ENCODE results near the gene CERS3. TPM values are rescaled to one million over a fixed set of nuclear protein-coding genes. Genes with fewer than 3 reads are reported as not detected.

CERS3 gene
- total and polyA plus RNA-seq, 4 donors: 0.10 to 0.23 (median 0.12) TPM; not detected in 1

DNA sequence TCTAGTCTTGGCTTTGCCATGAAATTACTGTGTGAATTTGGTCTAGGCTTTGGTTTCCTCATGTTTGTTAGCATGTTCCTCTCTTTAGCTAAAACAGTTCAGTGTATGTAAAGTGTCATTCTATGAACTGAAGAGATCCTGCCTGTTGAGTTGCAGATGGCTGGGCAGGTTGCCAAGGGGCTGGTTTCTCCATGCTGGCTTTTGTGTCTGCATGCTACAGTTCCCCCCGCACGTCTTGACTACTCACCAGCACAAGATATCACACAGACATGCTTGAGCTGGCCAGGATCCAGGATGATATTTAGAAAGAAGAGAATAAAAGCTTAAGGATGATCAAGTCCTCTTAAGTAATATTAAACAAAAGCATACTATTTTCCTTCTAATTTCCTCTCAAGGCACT, 90.2 kb downstream of the CERS3 start:
- 13 to 21% methylated on average over 2 of the region's 2 CpGs for WGBS, 2 donors
- no peaks in the 10 kb centered on the region for H3K9me3 ChIP-seq (ENCODE audit: control insufficient read depth in 4 of 4, insufficient read depth in 3 of 4, low read length in 3 of 4)
- no peak overlapping the region for H3K27ac ChIP-seq (ENCODE audit: low read depth in 1 of 2, low read length in 1 of 2)
- DNase-seq: peak; percentile 97 to 99 (median 99)
- H3K4me3 ChIP-seq: no peak overlapping the region
- no peak overlapping the region for H3K9ac ChIP-seq (ENCODE audit: insufficient read depth in 1 of 2, low read length in 2 of 2)
- H3K36me3 ChIP-seq (ENCODE audit: control insufficient read depth in 4 of 4, insufficient read depth in 4 of 4, low read length in 4 of 4): no peaks in the 10 kb centered on the region
- no peak for ATAC-seq (ENCODE audit: insufficient read depth, low FRiP score)
- H3K27me3 ChIP-seq (ENCODE audit: control insufficient read depth in 3 of 3, insufficient read depth in 3 of 3, low read length in 2 of 3): no peaks in the 10 kb centered on the region
- TF ChIP-seq, protein P1, sequence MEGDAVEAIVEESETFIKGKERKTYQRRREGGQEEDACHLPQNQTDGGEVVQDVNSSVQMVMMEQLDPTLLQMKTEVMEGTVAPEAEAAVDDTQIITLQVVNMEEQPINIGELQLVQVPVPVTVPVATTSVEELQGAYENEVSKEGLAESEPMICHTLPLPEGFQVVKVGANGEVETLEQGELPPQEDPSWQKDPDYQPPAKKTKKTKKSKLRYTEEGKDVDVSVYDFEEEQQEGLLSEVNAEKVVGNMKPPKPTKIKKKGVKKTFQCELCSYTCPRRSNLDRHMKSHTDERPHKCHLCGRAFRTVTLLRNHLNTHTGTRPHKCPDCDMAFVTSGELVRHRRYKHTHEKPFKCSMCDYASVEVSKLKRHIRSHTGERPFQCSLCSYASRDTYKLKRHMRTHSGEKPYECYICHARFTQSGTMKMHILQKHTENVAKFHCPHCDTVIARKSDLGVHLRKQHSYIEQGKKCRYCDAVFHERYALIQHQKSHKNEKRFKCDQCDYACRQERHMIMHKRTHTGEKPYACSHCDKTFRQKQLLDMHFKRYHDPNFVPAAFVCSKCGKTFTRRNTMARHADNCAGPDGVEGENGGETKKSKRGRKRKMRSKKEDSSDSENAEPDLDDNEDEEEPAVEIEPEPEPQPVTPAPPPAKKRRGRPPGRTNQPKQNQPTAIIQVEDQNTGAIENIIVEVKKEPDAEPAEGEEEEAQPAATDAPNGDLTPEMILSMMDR (IDR thresholded peaks at IDR 0.05; ENCODE audit: control extremely low read depth, extremely low read depth): no peak
- H3K4me1 ChIP-seq (ENCODE audit: control insufficient read depth in 5 of 5, insufficient read depth in 5 of 5, low read length in 5 of 5): peaks cover 0 to 22% (median 0%) of the 10 kb centered on the region in 5 donors

DNA sequence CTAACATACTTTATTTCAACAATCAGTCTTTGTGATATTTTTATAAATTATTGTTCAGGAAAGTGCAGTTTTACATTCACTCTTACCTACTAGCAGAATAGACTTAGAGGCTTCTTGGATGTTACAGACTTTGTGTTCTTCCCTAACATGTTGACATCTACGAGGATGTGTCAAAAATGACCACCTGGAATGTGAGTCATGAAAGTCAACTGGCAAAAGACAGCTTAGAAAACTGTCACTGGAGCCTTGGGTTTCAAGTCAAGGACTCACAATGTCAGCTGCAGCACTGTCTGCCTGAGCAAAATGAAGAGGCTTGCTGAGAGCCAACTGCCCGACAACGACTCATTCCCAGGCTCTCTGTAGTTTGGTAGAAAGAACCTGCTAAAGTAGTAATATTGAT, 91.5 kb downstream of the CERS3 start:
- Histone ChIP-seq H3K4me1 (ENCODE audit: control insufficient read depth in 5 of 5, insufficient read depth in 5 of 5, low read length in 5 of 5) (peaks cover 0 to 22% (median 0%) of the 10 kb centered on the region in 5 donors), H3K9me3 (ENCODE audit: control insufficient read depth in 4 of 4, insufficient read depth in 3 of 4, low read length in 3 of 4) (no peaks in the 10 kb centered on the region), H3K27me3 (ENCODE audit: control insufficient read depth in 3 of 3, insufficient read depth in 3 of 3, low read length in 2 of 3) (no peaks in the 10 kb centered on the region), H3K9ac (ENCODE audit: insufficient read depth in 1 of 2, low read length in 2 of 2) (no peak overlapping the region), H3K27ac (ENCODE audit: low read depth in 1 of 2, low read length in 1 of 2) (no peak overlapping the region), H3K4me3 (no peak overlapping the region), H3K36me3 (ENCODE audit: control insufficient read depth in 4 of 4, insufficient read depth in 4 of 4, low read length in 4 of 4) (no peaks in the 10 kb centered on the region)
- no peak for DNase-seq
- WGBS, 2 donors: 88 to 92% methylated on average over 3 of the region's 3 CpGs
- no peak for ATAC-seq (ENCODE audit: insufficient read depth, low FRiP score)
- TF ChIP-seq, protein P1 (IDR thresholded peaks at IDR 0.05; ENCODE audit: control extremely low read depth, extremely low read depth): no peak

DNA sequence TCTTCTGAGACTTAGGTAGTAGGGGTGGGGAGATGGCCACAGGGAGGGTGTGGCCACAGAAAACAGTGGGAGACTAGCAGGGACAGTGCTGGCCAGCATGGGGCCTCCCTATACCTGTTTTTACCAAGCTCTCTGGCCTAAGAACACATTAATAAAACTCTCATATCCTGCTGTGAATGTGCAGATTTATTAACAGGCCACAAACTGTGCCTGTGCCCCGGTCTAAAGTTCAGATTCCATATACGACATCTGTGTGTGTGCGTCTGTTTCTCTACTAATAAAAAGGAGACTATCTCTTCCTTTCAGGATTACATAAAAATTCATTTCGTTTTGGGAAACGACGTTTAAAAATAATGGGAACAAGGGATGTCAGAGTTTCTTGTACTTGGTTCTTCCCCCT, 94.2 kb downstream of the CERS3 start:
- Histone ChIP-seq H3K4me3 (no peak overlapping the region), H3K36me3 (ENCODE audit: control insufficient read depth in 4 of 4, insufficient read depth in 4 of 4, low read length in 4 of 4) (no peaks in the 10 kb centered on the region), H3K27ac (ENCODE audit: low read depth in 1 of 2, low read length in 1 of 2) (no peak overlapping the region), H3K9me3 (ENCODE audit: control insufficient read depth in 4 of 4, insufficient read depth in 3 of 4, low read length in 3 of 4) (no peaks in the 10 kb centered on the region), H3K4me1 (ENCODE audit: control insufficient read depth in 5 of 5, insufficient read depth in 5 of 5, low read length in 5 of 5) (peaks cover 0 to 25% (median 0%) of the 10 kb centered on the region in 5 donors), H3K9ac (ENCODE audit: insufficient read depth in 1 of 2, low read length in 2 of 2) (no peak overlapping the region), H3K27me3 (ENCODE audit: control insufficient read depth in 3 of 3, insufficient read depth in 3 of 3, low read length in 2 of 3) (no peaks in the 10 kb centered on the region)
- WGBS, 2 donors: 87 to 89% methylated on average over 6 of the region's 6 CpGs
- TF ChIP-seq, protein P1 (IDR thresholded peaks at IDR 0.05; ENCODE audit: control extremely low read depth, extremely low read depth): no peak
- DNase-seq (no peak), ATAC-seq (ENCODE audit: insufficient read depth, low FRiP score) (no peak)

DNA sequence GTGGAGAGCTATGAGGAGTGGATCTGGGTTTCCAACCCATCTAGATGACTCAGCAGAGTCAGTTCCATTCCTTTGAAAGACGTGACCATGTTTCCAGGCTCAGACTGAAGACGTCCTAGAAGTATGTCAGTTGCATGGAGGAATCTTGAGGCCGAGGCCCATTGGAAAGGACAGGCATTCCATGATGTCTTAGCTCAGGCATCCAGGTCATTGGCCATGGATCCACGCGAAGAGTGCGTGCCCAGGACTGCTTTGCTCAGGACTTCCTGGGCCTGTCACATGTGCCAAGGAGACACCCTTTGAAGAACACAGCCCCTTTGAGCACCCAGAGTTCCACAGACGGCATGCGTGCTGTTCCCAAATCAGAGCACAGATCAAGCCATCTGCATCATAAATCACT, 94.7 kb downstream of the CERS3 start:
- TF ChIP-seq, protein P1 (IDR thresholded peaks at IDR 0.05; ENCODE audit: control extremely low read depth, extremely low read depth): no peak
- DNase-seq: no peak
- no peaks in the 10 kb centered on the region for H3K9me3 ChIP-seq (ENCODE audit: control insufficient read depth in 4 of 4, insufficient read depth in 3 of 4, low read length in 3 of 4)
- H3K9ac ChIP-seq (ENCODE audit: insufficient read depth in 1 of 2, low read length in 2 of 2): no peak overlapping the region
- H3K4me1 ChIP-seq (ENCODE audit: control insufficient read depth in 5 of 5, insufficient read depth in 5 of 5, low read length in 5 of 5): peaks cover 0 to 20% (median 0%) of the 10 kb centered on the region in 5 donors
- ATAC-seq (ENCODE audit: insufficient read depth, low FRiP score): no peak
- H3K4me3 ChIP-seq: no peak overlapping the region
- no peak overlapping the region for H3K27ac ChIP-seq (ENCODE audit: low read depth in 1 of 2, low read length in 1 of 2)
- no peaks in the 10 kb centered on the region for H3K27me3 ChIP-seq (ENCODE audit: control insufficient read depth in 3 of 3, insufficient read depth in 3 of 3, low read length in 2 of 3)
- 89 to 92% methylated on average over 8 of the region's 8 CpGs for WGBS, 2 donors
- no peaks in the 10 kb centered on the region for H3K36me3 ChIP-seq (ENCODE audit: control insufficient read depth in 4 of 4, insufficient read depth in 4 of 4, low read length in 4 of 4)

All from lung (tissue), 12 donors.